Adipocyte (in vitro differentiated cells): ENCODE data around the gene SPRED2.

Experiments used
- DNase-seq: peaks from one replicate; pipeline ENCODE4 v3.0.0-alpha.2; 2015; ENCODE audit warnings: low read depth
- H3K27me3 ChIP-seq: replicated peaks from 2 replicates; pipeline ENCODE4 v1.7.0; 2013; ENCODE audit warnings: mild to moderate bottlenecking, low read length, moderate library complexity; ENCODE audit not compliant: control insufficient read depth, insufficient read depth
- H3K36me3 ChIP-seq: 2 replicates; pipeline ENCODE4 v1.7.0; 2013; ENCODE audit warnings: low read length, mild to moderate bottlenecking, moderate library complexity; ENCODE audit not compliant: control insufficient read depth, insufficient read depth, severe bottlenecking
- H3K4me1 ChIP-seq: 2 replicates; pipeline ENCODE4 v1.7.0; 2013; ENCODE audit warnings: mild to moderate bottlenecking, low read length, moderate library complexity; ENCODE audit not compliant: control insufficient read depth, insufficient read depth
- H3K4me3 ChIP-seq: 2 replicates; pipeline ENCODE4 v1.7.0; 2013; ENCODE audit warnings: mild to moderate bottlenecking, low read length, moderate library complexity
- H3K9ac ChIP-seq: 2 replicates; pipeline ENCODE4 v1.7.0; 2013; ENCODE audit warnings: mild to moderate bottlenecking, low read length, moderate library complexity
- H3K9me3 ChIP-seq: 2 replicates; pipeline ENCODE4 v1.7.0; 2013; ENCODE audit warnings: mild to moderate bottlenecking, low read length, moderate library complexity; ENCODE audit not compliant: control insufficient read depth

The SPRED2 gene

GRCh38 chr2:65465124-65465523, 32.7 kb upstream of the SPRED2 start:
- peak; percentile 15 for DNase-seq
- no peak overlapping the region for H3K4me3 ChIP-seq
- no peaks in the 10 kb centered on the region for H3K27me3 ChIP-seq
- no peak overlapping the region for H3K9ac ChIP-seq
- peaks cover 16% of the 10 kb centered on the region for H3K4me1 ChIP-seq
- H3K9me3 ChIP-seq: no peaks in the 10 kb centered on the region
- H3K36me3 ChIP-seq: no peaks in the 10 kb centered on the region

- Histone ChIP-seq H3K9me3 (no peaks in the 10 kb centered on the region), H3K9ac (no peak overlapping the region), H3K4me3 (no peak overlapping the region), H3K27me3 (no peaks in the 10 kb centered on the region), H3K4me1 (peaks cover 16% of the 10 kb centered on the region), H3K36me3 (no peaks in the 10 kb centered on the region)
- DNase-seq: peak; percentile 77
These were observed 32.2 kb upstream of the SPRED2 start for GRCh38 chr2:65464604-65465003.

GRCh38 chr2:65458999-65459398, 26.6 kb upstream of the SPRED2 start:
- H3K4me1 ChIP-seq: peaks cover 17% of the 10 kb centered on the region
- H3K36me3 ChIP-seq: no peaks in the 10 kb centered on the region
- no peak overlapping the region for H3K9ac ChIP-seq
- H3K27me3 ChIP-seq: no peaks in the 10 kb centered on the region
- DNase-seq: no peak
- H3K9me3 ChIP-seq: no peaks in the 10 kb centered on the region
- H3K4me3 ChIP-seq: no peak overlapping the region

GRCh38 chr2:65456886-65457285, 24.5 kb upstream of the SPRED2 start:
- Histone ChIP-seq H3K9me3 (no peaks in the 10 kb centered on the region), H3K9ac (no peak overlapping the region), H3K4me3 (no peak overlapping the region), H3K27me3 (no peaks in the 10 kb centered on the region), H3K4me1 (peaks cover 17% of the 10 kb centered on the region), H3K36me3 (no peaks in the 10 kb centered on the region)
- DNase-seq: no peak

- Histone ChIP-seq H3K9me3 (no peaks in the 10 kb centered on the region), H3K36me3 (no peaks in the 10 kb centered on the region), H3K27me3 (no peaks in the 10 kb centered on the region), H3K9ac (no peak overlapping the region), H3K4me1 (peaks cover 17% of the 10 kb centered on the region), H3K4me3 (no peak overlapping the region)
- peak; percentile 33 for DNase-seq
These were observed 23.7 kb upstream of the SPRED2 start for GRCh38 chr2:65456064-65456463.

- H3K27me3 ChIP-seq: no peaks in the 10 kb centered on the region
These were observed 21.5 kb upstream of the SPRED2 start for GRCh38 chr2:65453916-65454315.

GRCh38 chr2:65452150-65452895, 19.9 kb upstream of the SPRED2 start:
- Histone ChIP-seq H3K9me3 (peaks cover 4% of the 10 kb centered on the region), H3K4me3 (no peak overlapping the region), H3K4me1 (peaks cover 17% of the 10 kb centered on the region), H3K9ac (no peak overlapping the region), H3K36me3 (no peaks in the 10 kb centered on the region), H3K27me3 (no peaks in the 10 kb centered on the region)
- no peak for DNase-seq

More at GRCh38 chr2:65453916-65454315, 21.5 kb upstream of the SPRED2 start:
- peak; percentile 44 for DNase-seq
- Histone ChIP-seq H3K9me3 (no peaks in the 10 kb centered on the region), H3K9ac (no peak overlapping the region), H3K4me3 (no peak overlapping the region), H3K36me3 (no peaks in the 10 kb centered on the region), H3K4me1 (peaks cover 17% of the 10 kb centered on the region)

- Histone ChIP-seq H3K27me3 (no peaks in the 10 kb centered on the region), H3K4me1 (peaks cover 10% of the 10 kb centered on the region), H3K9ac (no peak overlapping the region), H3K9me3 (peaks cover 4% of the 10 kb centered on the region), H3K36me3 (no peaks in the 10 kb centered on the region), H3K4me3 (no peak overlapping the region)
- DNase-seq: no peak
These were observed 18.4 kb upstream of the SPRED2 start for GRCh38 chr2:65450810-65451209.

GRCh38 chr2:65450393-65450792, 18.0 kb upstream of the SPRED2 start:
- no peak overlapping the region for H3K9ac ChIP-seq
- H3K27me3 ChIP-seq: no peaks in the 10 kb centered on the region
- peaks cover 6% of the 10 kb centered on the region for H3K4me1 ChIP-seq
- H3K4me3 ChIP-seq: no peak overlapping the region
- DNase-seq: no peak
- no peaks in the 10 kb centered on the region for H3K36me3 ChIP-seq
- peaks cover 4% of the 10 kb centered on the region for H3K9me3 ChIP-seq

- Histone ChIP-seq H3K36me3 (no peaks in the 10 kb centered on the region), H3K9ac (no peak overlapping the region), H3K27me3 (no peaks in the 10 kb centered on the region), H3K4me1 (peaks cover 8% of the 10 kb centered on the region), H3K9me3 (peaks cover 4% of the 10 kb centered on the region), H3K4me3 (no peak overlapping the region)
- peak; percentile 50 for DNase-seq
These were observed 11.2 kb upstream of the SPRED2 start for GRCh38 chr2:65443509-65444186.

GRCh38 chr2:65442420-65443020, 10.1 kb upstream of the SPRED2 start:
- Histone ChIP-seq H3K9ac (no peak overlapping the region), H3K36me3 (no peaks in the 10 kb centered on the region), H3K27me3 (no peaks in the 10 kb centered on the region), H3K4me3 (no peak overlapping the region), H3K9me3 (no peaks in the 10 kb centered on the region), H3K4me1 (peaks cover 10% of the 10 kb centered on the region)
- DNase-seq: no peak
